ENCODE measurements around the gene RALGPS1.

Gene RALGPS1

GRCh38 chr9:126904586-126904985, 10.0 kb upstream of the RALGPS1 start:
- H3K4me3 ChIP-seq (ENCODE audit: low read depth, low read length), result no peak overlapping the region

GRCh38 chr9:126906091-126906490, 8.5 kb upstream of the RALGPS1 start:
- H3K4me3 ChIP-seq (ENCODE audit: low read depth, low read length), result no peak overlapping the region

GRCh38 chr9:126907058-126907457, 7.5 kb upstream of the RALGPS1 start:
- no peak overlapping the region for H3K4me3 ChIP-seq (ENCODE audit: low read depth, low read length)

GRCh38 chr9:126915281-126915816, 767 bp downstream of the RALGPS1 start:
- peak overlapping the region; percentile 53 for H3K4me3 ChIP-seq (ENCODE audit: low read depth, low read length)

- peak overlapping the region; percentile 53 for H3K4me3 ChIP-seq (ENCODE audit: low read depth, low read length)
Measured at GRCh38 chr9:126915846-126916543, 1.4 kb downstream of the RALGPS1 start.

- H3K4me3 ChIP-seq (ENCODE audit: low read depth, low read length), result no peak overlapping the region
Measured at GRCh38 chr9:126916909-126917308, 2.3 kb downstream of the RALGPS1 start.

- H3K4me3 ChIP-seq (ENCODE audit: low read depth, low read length), result no peak overlapping the region
Measured at GRCh38 chr9:126919193-126919592, 4.6 kb downstream of the RALGPS1 start.

GRCh38 chr9:126925876-126926275, 11.3 kb downstream of the RALGPS1 start:
- no peak overlapping the region for H3K4me3 ChIP-seq (ENCODE audit: low read depth, low read length)

- H3K4me3 ChIP-seq (ENCODE audit: low read depth, low read length), result no peak overlapping the region
Measured at GRCh38 chr9:126926364-126926763, 11.8 kb downstream of the RALGPS1 start.

GRCh38 chr9:126927419-126927818, 12.8 kb downstream of the RALGPS1 start:
- H3K4me3 ChIP-seq (ENCODE audit: low read depth, low read length), result no peak overlapping the region

- no peak overlapping the region for H3K4me3 ChIP-seq (ENCODE audit: low read depth, low read length)
Measured at GRCh38 chr9:126932871-126933321, 18.3 kb downstream of the RALGPS1 start.

GRCh38 chr9:126933334-126933980, 18.9 kb downstream of the RALGPS1 start:
- H3K4me3 ChIP-seq (ENCODE audit: low read depth, low read length), result no peak overlapping the region

- no peak overlapping the region for H3K4me3 ChIP-seq (ENCODE audit: low read depth, low read length)
Measured at GRCh38 chr9:126934441-126934840, 19.9 kb downstream of the RALGPS1 start.

- H3K4me3 ChIP-seq (ENCODE audit: low read depth, low read length), result no peak overlapping the region
Measured at GRCh38 chr9:126935630-126936029, 21.0 kb downstream of the RALGPS1 start.

- no peak overlapping the region for H3K4me3 ChIP-seq (ENCODE audit: low read depth, low read length)
Measured at GRCh38 chr9:126937444-126937843, 22.9 kb downstream of the RALGPS1 start.

GRCh38 chr9:126938327-126938726, 23.7 kb downstream of the RALGPS1 start:
- no peak overlapping the region for H3K4me3 ChIP-seq (ENCODE audit: low read depth, low read length)

GRCh38 chr9:126939821-126940221, 25.2 kb downstream of the RALGPS1 start:
- no peak overlapping the region for H3K4me3 ChIP-seq (ENCODE audit: low read depth, low read length)

GRCh38 chr9:126942399-126942798, 27.8 kb downstream of the RALGPS1 start:
- H3K4me3 ChIP-seq (ENCODE audit: low read depth, low read length), result no peak overlapping the region

- no peak overlapping the region for H3K4me3 ChIP-seq (ENCODE audit: low read depth, low read length)
Measured at GRCh38 chr9:126945682-126946081, 31.1 kb downstream of the RALGPS1 start.

- H3K4me3 ChIP-seq (ENCODE audit: low read depth, low read length), result no peak overlapping the region
Measured at GRCh38 chr9:126947529-126947928, 32.9 kb downstream of the RALGPS1 start.

GRCh38 chr9:126952205-126952977, 37.8 kb downstream of the RALGPS1 start:
- H3K4me3 ChIP-seq (ENCODE audit: low read depth, low read length), result no peak overlapping the region

All from iPS-11a (cell line).